ENCODE measurements around the gene GNAI1.

GNAI1 gene

DNA sequence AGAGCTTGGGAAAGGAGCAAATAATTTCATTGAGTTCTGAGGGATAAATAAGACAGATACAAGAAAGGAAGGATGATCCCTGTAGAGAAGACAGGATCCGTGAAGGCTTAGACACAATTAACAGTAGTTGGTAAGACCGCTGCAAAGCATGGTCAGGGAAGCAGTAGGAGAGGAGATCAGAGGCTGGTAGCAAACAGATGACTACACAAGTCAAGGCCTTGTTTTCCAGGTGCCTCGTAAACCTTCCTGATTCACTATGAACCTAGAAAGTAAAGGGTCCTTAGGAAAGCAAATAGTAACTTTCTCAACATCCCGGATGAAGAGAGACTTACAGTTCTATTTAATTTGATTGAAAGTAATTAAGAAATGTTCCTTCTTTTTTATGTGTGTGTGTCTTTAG lies 118.6 kb downstream of the GNAI1 start:
- DNase-seq (ENCODE audit: low spot score): no peak

DNA sequence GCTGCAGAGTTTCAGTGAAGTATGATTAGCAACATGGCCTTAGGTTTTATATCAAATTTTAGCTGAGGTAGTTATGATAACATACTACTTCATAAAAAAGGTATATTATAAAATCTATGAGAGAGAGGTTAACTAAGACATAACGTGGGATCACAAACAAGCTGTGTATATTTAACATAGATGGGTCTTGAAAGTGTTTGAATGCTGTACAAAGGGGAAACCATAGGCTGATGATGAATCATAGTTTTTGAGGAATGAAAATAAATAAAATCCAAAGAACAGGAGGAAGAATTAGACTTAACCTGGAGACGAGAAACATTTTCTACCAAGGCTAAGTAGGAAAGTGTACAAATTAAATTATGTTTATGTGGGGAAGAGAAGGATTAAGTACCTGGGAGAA lies 119.0 kb downstream of the GNAI1 start:
- DNase-seq (ENCODE audit: low spot score): no peak

DNA sequence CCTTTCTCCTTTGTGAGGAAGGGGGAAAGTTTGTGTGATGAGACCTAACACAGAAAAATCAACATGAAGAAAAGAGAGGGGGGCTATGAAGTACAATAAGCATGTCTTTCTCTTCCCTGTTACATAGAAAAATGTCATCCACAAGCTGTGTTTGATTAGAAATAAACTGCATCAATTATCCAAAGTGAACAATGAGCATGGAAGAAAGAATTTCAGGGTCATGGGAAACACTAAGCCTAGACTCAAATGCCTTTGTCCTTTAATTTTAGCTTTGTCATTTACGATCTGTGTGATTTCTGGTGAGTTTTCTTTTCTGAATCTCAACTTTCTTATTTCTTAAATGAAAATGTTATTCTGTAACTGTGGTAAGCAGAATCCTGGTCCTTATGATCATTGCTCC lies 121.0 kb downstream of the GNAI1 start:
- no peak for DNase-seq (ENCODE audit: low spot score)

DNA sequence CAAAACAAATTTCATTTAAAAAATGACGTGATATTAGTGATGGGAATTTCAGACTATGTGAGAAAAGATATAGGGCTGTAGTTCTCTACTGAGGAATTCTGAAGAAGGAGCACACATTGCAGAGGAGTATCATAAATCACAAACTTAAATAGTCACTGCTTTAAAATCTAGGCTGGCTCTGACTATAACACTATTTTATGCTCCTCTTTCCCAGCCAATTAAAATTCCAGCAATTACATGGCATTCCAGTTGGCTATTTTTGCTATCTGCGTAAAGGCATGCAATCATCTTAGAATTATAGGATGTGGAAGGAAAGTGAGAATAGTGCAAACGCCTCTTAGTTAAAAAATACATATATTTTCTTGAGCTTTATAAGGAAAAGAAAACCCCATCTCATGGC lies 123.1 kb downstream of the GNAI1 start:
- no peak for DNase-seq (ENCODE audit: low spot score)

DNA sequence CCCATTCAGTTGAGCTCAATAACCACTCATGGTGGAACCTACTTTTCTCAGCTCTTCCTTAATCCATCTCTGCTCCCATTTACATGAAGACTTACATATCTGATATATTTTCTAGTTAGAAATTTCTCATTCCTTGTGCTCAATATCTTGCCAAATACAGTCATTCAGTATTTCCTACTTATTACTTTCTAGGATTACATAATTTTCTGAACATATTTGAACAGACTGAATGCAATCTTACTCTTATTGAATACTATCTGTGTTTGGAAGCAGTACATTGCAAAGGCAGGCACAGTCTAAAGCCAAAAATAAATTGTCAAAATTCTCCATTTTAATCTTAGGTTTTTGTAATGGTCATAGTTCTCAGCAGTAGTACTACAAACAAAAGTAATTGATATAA lies 126.0 kb downstream of the GNAI1 start:
- DNase-seq (ENCODE audit: low spot score): no peak

DNA sequence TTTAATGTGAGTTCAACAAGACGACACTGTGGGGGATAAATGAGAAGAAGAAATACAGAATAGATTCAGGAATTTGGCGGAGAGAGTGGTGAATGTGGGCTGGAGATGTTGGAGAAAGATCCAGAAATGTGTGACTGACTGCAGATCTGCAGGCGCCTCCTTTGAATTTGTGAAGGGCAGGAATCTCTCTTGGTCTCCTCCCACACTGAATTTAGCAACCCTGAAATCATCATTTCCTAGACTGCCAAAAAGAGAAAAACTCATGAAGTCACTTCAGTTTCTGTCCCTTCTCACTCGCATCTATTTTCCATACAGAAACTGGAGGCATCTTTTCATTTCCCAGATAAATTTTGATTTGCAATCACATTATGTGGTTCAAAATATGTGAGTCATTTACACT lies 128.7 kb downstream of the GNAI1 start:
- no peak for DNase-seq (ENCODE audit: low spot score)

DNA sequence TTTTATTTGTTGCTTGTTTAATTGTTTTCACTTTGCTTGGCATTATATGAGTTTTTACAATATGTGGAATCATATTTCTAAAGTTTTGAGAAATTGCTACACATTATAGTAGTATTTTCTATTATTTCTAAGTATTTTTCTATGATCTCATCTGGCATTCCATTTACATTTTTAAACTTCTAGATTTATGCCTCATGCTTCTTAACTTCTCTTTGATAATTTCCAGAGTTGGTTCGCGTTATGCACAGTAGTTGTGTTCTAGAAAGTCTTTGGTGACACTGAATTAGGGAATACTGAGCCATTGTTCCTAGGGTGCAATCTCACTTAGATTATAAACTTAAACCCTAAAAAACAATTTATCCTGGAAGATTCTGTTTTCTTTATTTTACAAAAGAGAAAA lies 129.2 kb downstream of the GNAI1 start:
- no peak for DNase-seq (ENCODE audit: low spot score)

DNA sequence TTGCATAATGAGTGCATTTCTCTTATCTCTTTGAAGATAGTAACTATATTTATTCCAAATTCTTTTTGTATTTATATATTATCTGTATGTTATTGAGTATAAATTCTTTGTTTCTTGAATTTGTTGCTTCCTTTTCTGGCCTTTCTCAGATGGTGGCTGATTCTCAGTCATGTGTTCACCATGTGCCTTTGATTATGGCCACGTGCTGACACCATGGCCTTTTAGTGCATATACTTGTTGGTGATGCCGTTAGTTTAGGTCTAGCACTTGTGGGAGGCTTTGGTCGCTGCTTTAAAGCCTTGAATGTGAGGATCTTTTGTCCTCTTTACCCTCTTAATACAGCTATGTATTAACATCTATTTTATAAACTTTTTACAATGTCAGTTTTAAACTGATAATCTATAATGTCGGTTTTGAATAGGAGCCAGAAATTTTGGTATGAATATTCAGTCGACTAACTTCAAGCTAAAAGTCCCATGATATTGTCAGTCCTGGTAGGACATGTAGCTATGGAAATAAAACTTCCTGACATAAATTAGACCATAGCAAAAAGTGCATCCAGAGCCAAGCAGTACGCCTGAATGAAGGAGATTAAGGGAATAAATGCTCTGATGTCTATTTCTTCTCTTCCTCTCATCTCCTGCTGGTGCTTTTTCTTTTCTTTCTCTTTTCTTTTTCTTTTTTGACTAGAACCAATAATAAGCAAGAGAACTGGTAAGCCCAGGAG lies 130.3 kb downstream of the GNAI1 start:
- no peak for DNase-seq (ENCODE audit: low spot score)

DNA sequence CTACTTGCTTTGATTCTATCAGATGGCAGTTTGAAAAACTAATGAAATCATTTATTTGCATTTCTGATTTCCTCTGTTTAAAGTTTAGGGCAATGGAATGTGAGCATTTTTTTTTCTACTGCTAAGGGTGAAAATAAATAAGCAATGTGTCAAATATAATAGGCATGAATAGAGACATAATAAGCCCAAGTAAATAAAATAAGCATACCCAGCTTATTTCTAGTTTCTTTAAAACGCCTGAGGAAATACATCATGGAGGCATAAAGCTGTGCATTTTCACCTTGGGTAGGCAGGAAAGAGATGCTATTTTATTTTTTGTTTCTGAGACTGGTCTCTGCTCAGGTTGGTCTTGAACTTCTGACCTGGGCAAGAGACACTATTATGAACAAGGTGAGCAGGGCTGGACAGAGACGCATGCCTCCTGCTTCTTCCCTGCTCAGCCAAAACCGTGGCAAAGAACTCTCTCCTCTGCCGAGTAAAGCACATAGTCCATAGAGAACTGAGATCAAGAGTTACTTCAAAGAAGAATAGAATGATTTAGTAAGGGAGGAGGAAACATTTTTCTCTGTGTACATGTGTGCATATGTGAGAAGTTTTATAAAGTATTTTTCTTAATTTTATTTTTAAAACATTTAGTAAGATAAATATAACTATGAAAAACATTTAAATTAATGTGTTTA lies 138.1 kb downstream of the GNAI1 start:
- DNase-seq (ENCODE audit: low spot score): no peak

DNA sequence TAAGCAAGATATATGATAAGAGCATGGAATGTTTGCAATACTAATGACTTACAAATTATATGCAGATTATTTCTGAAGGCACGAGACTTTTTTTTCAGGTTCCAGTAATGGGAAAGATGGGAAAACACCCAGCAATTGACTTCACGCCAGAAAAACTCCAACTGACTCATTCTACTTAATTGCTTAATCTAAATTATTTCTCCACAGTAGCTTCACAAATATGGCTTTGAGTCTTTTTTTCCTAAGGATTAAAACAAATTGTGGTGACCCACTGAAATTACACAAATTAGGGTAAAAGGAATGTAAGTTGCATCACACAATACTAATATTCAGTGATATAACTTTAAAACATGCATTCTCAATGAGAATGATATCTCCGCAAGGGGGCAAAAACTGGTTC lies 138.7 kb downstream of the GNAI1 start:
- no peak for DNase-seq (ENCODE audit: low spot score)

DNA sequence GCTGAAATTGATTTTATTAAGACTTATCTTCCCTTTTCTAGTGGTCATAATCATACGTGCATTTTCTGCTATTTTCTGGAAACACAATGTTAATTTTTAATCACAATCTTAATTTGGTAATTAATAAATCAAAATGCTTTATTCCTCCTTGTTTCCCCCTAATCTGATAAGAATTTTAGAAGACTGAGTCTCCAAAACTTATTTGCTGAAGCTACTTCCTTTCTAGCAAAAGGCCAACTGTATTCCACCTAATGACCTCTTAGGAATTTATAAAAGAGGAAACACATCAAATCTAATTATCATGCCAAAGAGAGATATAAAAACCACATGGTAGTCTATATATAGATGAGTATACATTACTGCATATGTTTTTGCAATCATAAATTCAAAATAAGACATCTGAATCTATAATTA lies 140.6 kb downstream of the GNAI1 start:
- DNase-seq (ENCODE audit: low spot score): no peak
